ENCODE measurements around the gene PAX9. TPM values are rescaled to one million over a fixed set of nuclear protein-coding genes. Genes with fewer than 3 reads are reported as not detected.
"Not testable (repeated sequence)": the region's sequence is repeated elsewhere in the genome, so short reads cannot be mapped to it uniquely, and the experiment has no call there.

Gene PAX9
- total and polyA plus RNA-seq, 2 donors from 2014 or later = 0.19 TPM; not detected in 1

DNA sequence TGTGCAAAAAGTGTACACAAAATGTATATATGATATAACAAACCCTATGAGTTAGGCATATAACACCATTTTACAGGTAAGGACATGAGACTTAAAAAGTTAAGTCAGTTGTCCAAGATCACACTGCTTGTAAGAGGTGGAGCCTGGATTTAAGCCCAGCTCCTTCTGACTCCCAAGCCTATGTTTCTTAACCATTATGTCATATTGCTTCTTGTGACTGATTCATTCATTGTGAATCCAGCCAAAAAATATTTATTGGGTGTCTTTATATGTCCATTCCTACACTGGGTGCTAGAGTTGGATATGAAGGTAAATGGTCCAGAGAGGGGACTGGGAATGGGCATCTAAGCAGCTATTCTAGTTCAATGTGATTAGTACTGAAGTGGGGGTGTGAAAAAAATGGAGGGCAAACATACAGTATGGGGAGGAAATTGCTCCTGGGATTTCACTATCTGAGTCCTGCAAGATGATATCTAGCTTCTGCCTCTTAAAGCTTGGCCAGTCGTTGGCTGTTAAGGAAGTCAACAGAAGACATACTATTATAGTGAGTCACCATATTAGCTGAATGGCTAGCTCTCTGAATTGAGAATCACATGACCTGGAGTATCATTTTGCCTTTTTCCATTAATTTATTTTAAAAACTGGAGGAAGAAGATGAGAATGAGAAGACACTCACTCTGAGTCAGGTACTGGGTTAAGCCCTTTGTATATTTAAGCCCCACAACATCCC is 28.8 kb downstream of the PAX9 start:
- H3K27me3 ChIP-seq (ENCODE audit: control insufficient read depth, insufficient read depth, low read length) = no peaks in the 10 kb centered on the region
- H3K9ac ChIP-seq (ENCODE audit: low read length in 3 of 3) = no peak overlapping the region
- DNase-seq (no peak), FAIRE-seq (no peak)
- H3K9me3 ChIP-seq (ENCODE audit: control insufficient read depth in 2 of 3, insufficient read depth in 1 of 3, low read length in 3 of 3) = no peaks in the 10 kb centered on the region
- H3K4me3 ChIP-seq (ENCODE audit: low read length in 3 of 3) = no peak overlapping the region
- H3K4me1 ChIP-seq (ENCODE audit: control insufficient read depth in 2 of 3, insufficient read depth in 2 of 3, low read depth in 1 of 3, low read length in 3 of 3) = no peaks in the 10 kb centered on the region
- no peak for TF ChIP-seq CTCF (IDR thresholded peaks at IDR 0.05; ENCODE audit: borderline replicate concordance, extremely low read depth, insufficient read depth)
- no peaks in the 10 kb centered on the region for H3K36me3 ChIP-seq (ENCODE audit: control insufficient read depth in 2 of 3, insufficient read depth in 3 of 3, low read length in 3 of 3)
- intact Hi-C loops (cut with DNase I) = no loop called here
- H3K27ac ChIP-seq (ENCODE audit: low read depth in 2 of 2, low read length in 2 of 2) = no peak overlapping the region

- H3K27ac ChIP-seq (ENCODE audit: low read depth in 2 of 2, low read length in 2 of 2); H3K9me3 ChIP-seq (ENCODE audit: control insufficient read depth in 2 of 3, insufficient read depth in 1 of 3, low read length in 3 of 3); H3K4me1 ChIP-seq (ENCODE audit: control insufficient read depth in 2 of 3, insufficient read depth in 2 of 3, low read depth in 1 of 3, low read length in 3 of 3); H3K4me3 ChIP-seq (ENCODE audit: low read length in 3 of 3); H3K36me3 ChIP-seq (ENCODE audit: control insufficient read depth in 2 of 3, insufficient read depth in 3 of 3, low read length in 3 of 3); H3K27me3 ChIP-seq (ENCODE audit: control insufficient read depth, insufficient read depth, low read length); FAIRE-seq; H3K9ac ChIP-seq (ENCODE audit: low read length in 3 of 3); DNase-seq; intact Hi-C loops (cut with DNase I): not testable (repeated sequence)
Observed at GRCh38 chr14:36699420-36699819, 37.8 kb downstream of the PAX9 start.

DNA sequence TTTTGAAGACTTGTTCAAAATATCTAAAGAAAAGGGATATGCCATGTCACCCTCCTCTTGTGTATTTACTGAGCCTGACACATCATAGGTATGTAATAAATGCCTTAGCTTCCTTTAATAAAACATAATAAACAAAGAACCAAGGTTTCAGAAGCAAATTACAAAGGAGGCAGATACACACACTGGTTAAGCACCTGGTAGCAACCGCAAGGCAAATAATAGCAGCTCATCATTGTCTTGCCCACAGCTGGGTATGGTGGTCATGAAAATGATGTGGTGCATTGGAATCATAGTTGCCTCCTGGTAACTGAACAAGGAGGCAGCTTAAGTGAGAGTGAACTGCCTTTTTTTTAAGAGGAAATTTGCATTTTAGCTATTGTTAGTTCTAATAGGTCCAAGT is 39.0 kb downstream of the PAX9 start:
- DNase-seq = no peak
- Histone ChIP-seq H3K9ac (ENCODE audit: low read length in 3 of 3) (no peak overlapping the region), H3K36me3 (ENCODE audit: control insufficient read depth in 2 of 3, insufficient read depth in 3 of 3, low read length in 3 of 3) (no peaks in the 10 kb centered on the region), H3K4me1 (ENCODE audit: control insufficient read depth in 2 of 3, insufficient read depth in 2 of 3, low read depth in 1 of 3, low read length in 3 of 3) (no peaks in the 10 kb centered on the region), H3K27ac (ENCODE audit: low read depth in 2 of 2, low read length in 2 of 2) (no peak overlapping the region), H3K27me3 (ENCODE audit: control insufficient read depth, insufficient read depth, low read length) (no peaks in the 10 kb centered on the region), H3K9me3 (ENCODE audit: control insufficient read depth in 2 of 3, insufficient read depth in 1 of 3, low read length in 3 of 3) (no peaks in the 10 kb centered on the region), H3K4me3 (ENCODE audit: low read length in 3 of 3) (no peak overlapping the region)
- no peak for FAIRE-seq
- intact Hi-C loops (cut with DNase I) = no loop called here
- TF ChIP-seq CTCF (IDR thresholded peaks at IDR 0.05; ENCODE audit: borderline replicate concordance, extremely low read depth, insufficient read depth) = no peak

DNA sequence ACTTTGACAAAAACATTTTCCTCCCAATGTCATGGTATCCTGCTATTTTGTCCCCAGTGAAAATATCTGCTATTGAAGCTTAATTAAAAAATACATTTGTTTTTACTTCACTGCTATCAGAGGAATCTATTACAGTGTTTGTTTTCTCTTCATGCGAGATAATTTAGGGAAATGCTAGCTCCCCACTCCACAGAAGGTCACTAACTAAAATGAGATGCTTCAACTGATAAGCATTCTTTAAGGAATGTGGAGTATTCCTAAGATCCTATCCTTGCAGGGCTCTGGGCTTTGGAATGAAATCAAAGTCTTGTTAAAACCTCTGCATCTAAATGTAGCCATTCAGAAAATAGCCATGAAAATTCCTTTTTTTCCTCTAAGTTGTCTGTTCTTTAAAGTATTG is 39.5 kb downstream of the PAX9 start:
- Histone ChIP-seq H3K27me3 (ENCODE audit: control insufficient read depth, insufficient read depth, low read length) (no peaks in the 10 kb centered on the region), H3K4me3 (ENCODE audit: low read length in 3 of 3) (no peak overlapping the region), H3K36me3 (ENCODE audit: control insufficient read depth in 2 of 3, insufficient read depth in 3 of 3, low read length in 3 of 3) (no peaks in the 10 kb centered on the region), H3K27ac (ENCODE audit: low read depth in 2 of 2, low read length in 2 of 2) (no peak overlapping the region), H3K9me3 (ENCODE audit: control insufficient read depth in 2 of 3, insufficient read depth in 1 of 3, low read length in 3 of 3) (no peaks in the 10 kb centered on the region), H3K4me1 (ENCODE audit: control insufficient read depth in 2 of 3, insufficient read depth in 2 of 3, low read depth in 1 of 3, low read length in 3 of 3) (no peaks in the 10 kb centered on the region), H3K9ac (ENCODE audit: low read length in 3 of 3) (no peak overlapping the region)
- DNase-seq = no peak
- no peak for TF ChIP-seq CTCF (IDR thresholded peaks at IDR 0.05; ENCODE audit: borderline replicate concordance, extremely low read depth, insufficient read depth)
- no peak for FAIRE-seq
- intact Hi-C loops (cut with DNase I) = no loop called here
